Activated CD4-positive, alpha-beta memory T cell treated with anti-CD3 and anti-CD28 coated beads, Interleukin-2, amount 10 ng/mL, durations not matched to agents 7 days and 5 days (primary cell): Measurements from ENCODE around the gene GPAT2. TPM values are rescaled to one million over a fixed set of nuclear protein-coding genes. Genes with fewer than 3 reads are reported as not detected.
A peak's percentile ranks its signal among the peaks of the same experiment; 100 is the strongest.
"Not testable (repeated sequence)": the region's sequence is repeated elsewhere in the genome, so short reads cannot be mapped to it uniquely, and the experiment has no call there.

Source experiments
- CTCF ChIA-PET: fragments of 350-600 bp; sonication (Branson Sonifier 250); formaldehyde crosslinking; loops from one replicate; lab custom pipeline; 2021; ENCODE audit warnings: antibody characterized with exemption, inconsistent platforms; lab: Charles Lee
- POLR2A ChIA-PET: fragments of 350-600 bp; sonication (Branson Sonifier 250); formaldehyde crosslinking; loops from one replicate; lab custom pipeline; 2021; ENCODE audit warnings: antibody characterized with exemption; lab: Charles Lee
- DNase-seq: peaks from one replicate; pipeline ENCODE4 v3.0.0-alpha.2; 2020
- H3K27ac Mint-ChIP-seq: one replicate; pipeline ENCODE4 v1.8.0; 2021; ENCODE audit warnings: mild to moderate bottlenecking, mixed read lengths
- H3K27me3 Mint-ChIP-seq: one replicate; pipeline ENCODE4 v1.8.0; 2021; ENCODE audit warnings: mixed read lengths
- H3K36me3 Mint-ChIP-seq: one replicate; pipeline ENCODE4 v1.8.0; 2021; ENCODE audit warnings: low read depth, mixed read lengths
- H3K4me1 Mint-ChIP-seq: one replicate; pipeline ENCODE4 v1.8.0; 2021; ENCODE audit warnings: mixed read lengths
- H3K4me3 Mint-ChIP-seq: one replicate; pipeline ENCODE4 v1.8.0; 2021; ENCODE audit warnings: mild to moderate bottlenecking, mixed read lengths
- H3K9me3 Mint-ChIP-seq: one replicate; pipeline ENCODE4 v1.8.0; 2021; ENCODE audit warnings: mixed read lengths
- total RNA-seq, 2 experiments: library from RNA; stranded (reverse); gene quantifications; one replicate each; pipeline ENCODE4 v1.2.3, GENCODE V29; 2021

GPAT2 gene
- total RNA-seq, 2 experiments from 2014 or later: 6.9 to 7.1 TPM

GRCh38 chr2:96025194-96025492 is 9.6 kb downstream of the GPAT2 start:
- Mint-ChIP-seq H3K4me3 (no peak overlapping the region), H3K4me1 (peaks cover 3% of the 10 kb centered on the region), H3K27ac (no peak overlapping the region), H3K27me3 (no peaks in the 10 kb centered on the region), H3K36me3 (no peaks in the 10 kb centered on the region), H3K9me3 (no peaks in the 10 kb centered on the region)
- ChIA-PET CTCF (interaction anchor here (3.6 kb wide), 1 partner anchor 93 kb away, joined by 20 read pairs; the partner anchor contains the start of gene ADRA2B), POLR2A (interaction anchor here (1.1 kb wide), 1 partner anchor 91 kb away, joined by 3 read pairs; the partner anchor contains the start of gene ADRA2B)
- DNase-seq: no peak

- Mint-ChIP-seq H3K9me3 (no peaks in the 10 kb centered on the region), H3K4me3 (no peak overlapping the region), H3K4me1 (peaks cover 3% of the 10 kb centered on the region), H3K36me3 (no peaks in the 10 kb centered on the region), H3K27ac (no peak overlapping the region), H3K27me3 (no peaks in the 10 kb centered on the region)
- POLR2A ChIA-PET: interaction anchor here (1.1 kb wide), 1 partner anchor 92 kb away, joined by 3 read pairs; the partner anchor contains the start of gene ADRA2B
- CTCF ChIA-PET: interaction anchor here (3.6 kb wide), 1 partner anchor 93 kb away, joined by 20 read pairs; the partner anchor contains the start of gene ADRA2B
- DNase-seq: no peak
Measured at GRCh38 chr2:96024336-96025193, 10.2 kb downstream of the GPAT2 start.

GRCh38 chr2:96023701-96024100 is 11.0 kb downstream of the GPAT2 start:
- not testable (repeated sequence) for H3K27me3 Mint-ChIP-seq, H3K4me3 Mint-ChIP-seq, H3K9me3 Mint-ChIP-seq, H3K27ac Mint-ChIP-seq, H3K4me1 Mint-ChIP-seq, DNase-seq, H3K36me3 Mint-ChIP-seq
- ChIA-PET POLR2A (interaction anchor here (0.8 kb wide), 1 partner anchor 241 kb away, joined by 3 read pairs; no protein-coding TSS in a partner anchor), CTCF (interaction anchor here (3.6 kb wide), 1 partner anchor 94 kb away, joined by 20 read pairs; the partner anchor contains the start of gene ADRA2B)

GRCh38 chr2:96022701-96023447 is 11.8 kb downstream of the GPAT2 start:
- CTCF ChIA-PET: interaction anchor here (0.6 to 3.6 kb wide), 19 partner anchors 10 to 572 kb away, joined by 3 to 20 read pairs (median 3); partner anchors contain the start of genes ADRA2B, ASTL and STARD7
- DNase-seq: peak; percentile 80
- H3K9me3 Mint-ChIP-seq, H3K36me3 Mint-ChIP-seq, H3K4me1 Mint-ChIP-seq, H3K27ac Mint-ChIP-seq, H3K4me3 Mint-ChIP-seq, H3K27me3 Mint-ChIP-seq: not testable (repeated sequence)
- POLR2A ChIA-PET: interaction anchor here (0.7 to 0.8 kb wide), 2 partner anchors 153 to 242 kb away, joined by 3 to 5 read pairs; no protein-coding TSS in a partner anchor

- not testable (repeated sequence) for H3K27me3 Mint-ChIP-seq, H3K9me3 Mint-ChIP-seq, H3K36me3 Mint-ChIP-seq, DNase-seq, H3K27ac Mint-ChIP-seq, H3K4me1 Mint-ChIP-seq, H3K4me3 Mint-ChIP-seq
- POLR2A ChIA-PET: interaction anchor here (0.7 kb wide), 1 partner anchor 154 kb away, joined by 5 read pairs; no protein-coding TSS in a partner anchor
- CTCF ChIA-PET: interaction anchor here (0.6 to 3.6 kb wide), 17 partner anchors 9 to 573 kb away, joined by 3 to 20 read pairs (median 3); partner anchors contain the start of genes ADRA2B, ASTL and STARD7
Measured at GRCh38 chr2:96022126-96022525, 12.6 kb downstream of the GPAT2 start.

- H3K36me3 Mint-ChIP-seq, H3K27me3 Mint-ChIP-seq, H3K4me3 Mint-ChIP-seq, H3K9me3 Mint-ChIP-seq, POLR2A ChIA-PET, H3K4me1 Mint-ChIP-seq, H3K27ac Mint-ChIP-seq, DNase-seq: not testable (repeated sequence)
- CTCF ChIA-PET: interaction anchor here (0.6 kb wide), 1 partner anchor 152 kb away, joined by 3 read pairs; no protein-coding TSS in a partner anchor
Measured at GRCh38 chr2:96021142-96021541, 13.6 kb downstream of the GPAT2 start.

GRCh38 chr2:96019909-96020590 is 14.7 kb downstream of the GPAT2 start:
- H3K27ac Mint-ChIP-seq, H3K4me1 Mint-ChIP-seq, H3K4me3 Mint-ChIP-seq, H3K9me3 Mint-ChIP-seq, H3K36me3 Mint-ChIP-seq, POLR2A ChIA-PET, H3K27me3 Mint-ChIP-seq, CTCF ChIA-PET, DNase-seq: not testable (repeated sequence)

- H3K4me1 Mint-ChIP-seq, H3K9me3 Mint-ChIP-seq, CTCF ChIA-PET, H3K36me3 Mint-ChIP-seq, H3K27ac Mint-ChIP-seq, DNase-seq, H3K4me3 Mint-ChIP-seq, POLR2A ChIA-PET, H3K27me3 Mint-ChIP-seq: not testable (repeated sequence)
Measured at GRCh38 chr2:96016321-96016720, 18.4 kb downstream of the GPAT2 start.

GRCh38 chr2:96012792-96013264 is 21.9 kb downstream of the GPAT2 start:
- H3K36me3 Mint-ChIP-seq, H3K9me3 Mint-ChIP-seq, H3K4me1 Mint-ChIP-seq, H3K27ac Mint-ChIP-seq, POLR2A ChIA-PET, H3K4me3 Mint-ChIP-seq, DNase-seq: not testable (repeated sequence)
- CTCF ChIA-PET: interaction anchor here (0.8 kb wide), 1 partner anchor 9 kb away, joined by 3 read pairs; no protein-coding TSS in a partner anchor
- H3K27me3 Mint-ChIP-seq: peaks cover 12% of the 10 kb centered on the region

- H3K36me3 Mint-ChIP-seq, POLR2A ChIA-PET, H3K27ac Mint-ChIP-seq, H3K9me3 Mint-ChIP-seq, DNase-seq, H3K4me1 Mint-ChIP-seq, H3K4me3 Mint-ChIP-seq: not testable (repeated sequence)
- H3K27me3 Mint-ChIP-seq: peaks cover 13% of the 10 kb centered on the region
- CTCF ChIA-PET: interaction anchor here (0.6 to 1.3 kb wide), 2 partner anchors 106 to 169 kb away, joined by 3 read pairs; no protein-coding TSS in a partner anchor
Measured at GRCh38 chr2:96012086-96012791, 22.5 kb downstream of the GPAT2 start.

- H3K36me3 Mint-ChIP-seq, H3K9me3 Mint-ChIP-seq, H3K4me1 Mint-ChIP-seq, POLR2A ChIA-PET: not testable (repeated sequence)
- DNase-seq: peak; percentile 43
- CTCF ChIA-PET: interaction anchor here (1.3 kb wide), 1 partner anchor 107 kb away, joined by 3 read pairs; no protein-coding TSS in a partner anchor
- Mint-ChIP-seq H3K27ac (peak overlapping the region; percentile 40), H3K4me3 (peak overlapping the region; percentile 60), H3K27me3 (peaks cover 23% of the 10 kb centered on the region)
Measured at GRCh38 chr2:96011129-96011455, 23.6 kb downstream of the GPAT2 start.
